ENCODE results near the gene STAMBPL1. TPM values are rescaled to one million over a fixed set of nuclear protein-coding genes. Genes with fewer than 3 reads are reported as not detected.
A peak's percentile ranks its signal among the peaks of the same experiment; 100 is the strongest.

The STAMBPL1 gene
- polyA plus RNA-seq, 6 donors from 2014 or later: 3.4 to 7.6 (median 5.0) TPM

- no peaks in the 10 kb centered on the region for H3K27me3 Mint-ChIP-seq
- no peak overlapping the region for H3K27ac Mint-ChIP-seq
- H3K4me1 Mint-ChIP-seq: no peaks in the 10 kb centered on the region
- ATAC-seq (ENCODE audit: low read depth in 2 of 2) (no peak), DNase-seq (no peak)
- H3K36me3 Mint-ChIP-seq: no peaks in the 10 kb centered on the region
- H3K4me3 Mint-ChIP-seq: no peak overlapping the region
- no peaks in the 10 kb centered on the region for H3K9me3 Mint-ChIP-seq
Measured at GRCh38 chr10:88962336-88962735, 82.3 kb downstream of the STAMBPL1 start.

GRCh38 chr10:88963318-88963717 lies 83.3 kb downstream of the STAMBPL1 start:
- Mint-ChIP-seq H3K9me3 (no peaks in the 10 kb centered on the region), H3K4me3 (no peak overlapping the region), H3K4me1 (no peaks in the 10 kb centered on the region), H3K36me3 (no peaks in the 10 kb centered on the region), H3K27me3 (no peaks in the 10 kb centered on the region), H3K27ac (no peak overlapping the region)
- ATAC-seq (ENCODE audit: low read depth in 2 of 2) (no peak), DNase-seq (no peak)

GRCh38 chr10:88964360-88964759 lies 84.3 kb downstream of the STAMBPL1 start:
- no peak for DNase-seq
- H3K27ac Mint-ChIP-seq: no peak overlapping the region
- ATAC-seq (ENCODE audit: low read depth in 2 of 2): no peak
- no peaks in the 10 kb centered on the region for H3K9me3 Mint-ChIP-seq
- no peaks in the 10 kb centered on the region for H3K27me3 Mint-ChIP-seq
- no peak overlapping the region for H3K4me3 Mint-ChIP-seq
- H3K36me3 Mint-ChIP-seq: no peaks in the 10 kb centered on the region
- no peaks in the 10 kb centered on the region for H3K4me1 Mint-ChIP-seq

DNA sequence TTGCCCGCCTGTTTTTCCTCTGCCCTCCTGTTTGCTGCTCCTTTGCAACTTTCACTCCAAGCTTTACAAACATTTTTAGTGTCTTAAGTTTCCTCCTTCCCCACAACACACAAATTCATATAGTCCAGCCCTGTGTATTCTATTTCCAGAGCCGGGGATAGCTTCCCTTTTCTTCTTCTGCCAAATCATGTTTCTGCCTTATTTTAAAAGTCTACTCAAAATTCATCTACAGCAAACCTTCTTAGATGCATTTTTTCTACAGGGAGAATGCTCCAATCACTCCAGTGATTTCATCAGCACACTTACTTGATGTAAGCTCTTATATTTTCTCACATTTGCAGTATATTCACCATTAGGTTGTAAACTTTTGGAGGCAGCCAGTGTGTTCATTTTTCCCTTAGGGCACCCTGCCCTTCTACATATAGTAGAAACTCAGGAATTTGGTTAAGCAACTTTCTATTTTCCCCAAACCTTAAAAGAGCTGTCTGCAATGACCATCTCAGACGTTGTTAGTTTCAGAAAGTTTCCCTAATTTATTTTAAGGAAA lies 84.9 kb downstream of the STAMBPL1 start:
- ATAC-seq (ENCODE audit: low read depth in 2 of 2): no peak
- no peak overlapping the region for H3K27ac Mint-ChIP-seq
- H3K27me3 Mint-ChIP-seq: no peaks in the 10 kb centered on the region
- DNase-seq: no peak
- H3K4me3 Mint-ChIP-seq: no peak overlapping the region
- H3K9me3 Mint-ChIP-seq: no peaks in the 10 kb centered on the region
- no peaks in the 10 kb centered on the region for H3K36me3 Mint-ChIP-seq
- no peaks in the 10 kb centered on the region for H3K4me1 Mint-ChIP-seq

DNA sequence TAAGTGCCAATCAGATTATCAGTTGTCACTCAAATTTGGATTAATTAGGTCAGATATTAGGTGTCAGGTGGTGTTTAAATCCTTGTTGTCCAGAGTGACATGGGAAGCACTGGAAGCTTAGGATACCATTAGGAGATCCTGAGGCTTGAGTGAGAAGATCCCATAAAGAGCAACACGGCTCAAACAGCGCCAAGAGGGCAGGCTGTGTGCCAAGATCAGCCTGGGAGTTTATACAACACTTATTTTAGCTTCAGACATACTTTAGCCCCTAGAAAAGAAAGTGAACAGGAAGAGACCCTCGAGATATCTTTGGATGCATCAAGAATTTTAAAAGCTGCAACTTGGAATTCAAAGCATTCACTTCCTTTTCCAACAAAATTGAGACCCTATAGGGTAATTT lies 86.8 kb downstream of the STAMBPL1 start:
- H3K9me3 Mint-ChIP-seq: no peaks in the 10 kb centered on the region
- no peak overlapping the region for H3K27ac Mint-ChIP-seq
- ATAC-seq (ENCODE audit: low read depth in 2 of 2): no peak
- no peaks in the 10 kb centered on the region for H3K27me3 Mint-ChIP-seq
- no peak for DNase-seq
- H3K4me3 Mint-ChIP-seq: no peak overlapping the region
- H3K4me1 Mint-ChIP-seq: no peaks in the 10 kb centered on the region
- no peaks in the 10 kb centered on the region for H3K36me3 Mint-ChIP-seq

- DNase-seq: no peak
- ATAC-seq (ENCODE audit: low read depth in 2 of 2): no peak
- Mint-ChIP-seq H3K36me3 (no peaks in the 10 kb centered on the region), H3K9me3 (no peaks in the 10 kb centered on the region), H3K4me3 (no peak overlapping the region), H3K4me1 (no peaks in the 10 kb centered on the region), H3K27me3 (no peaks in the 10 kb centered on the region), H3K27ac (no peak overlapping the region)
Measured at GRCh38 chr10:88968391-88968790, 88.3 kb downstream of the STAMBPL1 start.

DNA sequence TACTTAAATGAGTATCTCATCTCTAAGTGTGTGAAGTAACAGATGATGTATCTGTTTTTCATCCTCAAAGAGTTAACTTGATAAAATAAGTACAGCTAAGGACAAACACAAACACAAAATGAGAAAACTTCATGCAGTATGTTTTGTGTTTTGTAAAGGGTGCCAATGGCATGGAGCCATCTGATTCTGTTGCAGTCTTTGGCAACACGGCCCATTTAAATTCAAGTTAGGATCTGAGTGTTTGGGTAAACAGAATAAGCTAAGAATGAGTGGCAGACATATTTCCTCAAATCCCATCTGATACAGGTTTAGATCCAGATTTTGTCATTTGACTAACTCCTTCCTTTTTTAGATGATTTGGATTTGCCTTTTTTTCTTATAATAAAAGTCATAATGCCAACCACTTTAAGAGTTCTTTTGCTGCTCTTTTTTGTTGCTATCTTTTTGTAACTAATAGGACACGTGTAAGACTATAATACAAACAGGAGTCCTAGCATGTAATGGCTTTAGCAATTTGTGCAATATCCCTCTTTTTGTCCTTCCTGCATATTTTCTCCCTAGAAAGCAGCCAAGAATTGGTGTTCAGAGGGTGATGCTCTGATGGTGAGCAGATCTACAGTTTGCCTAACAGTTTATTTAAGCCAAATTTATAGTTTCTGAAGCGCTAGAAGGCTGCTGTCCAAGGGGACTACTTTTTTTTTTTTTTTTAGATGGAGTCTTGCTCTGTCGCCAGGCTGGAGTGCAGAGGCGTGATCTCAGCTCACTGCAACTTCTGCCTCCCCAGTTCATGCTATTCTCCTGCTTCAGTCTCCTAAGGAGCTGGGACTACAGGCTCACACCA lies 91.4 kb downstream of the STAMBPL1 start:
- DNase-seq (no peak), ATAC-seq (ENCODE audit: low read depth in 2 of 2) (no peak)
- Mint-ChIP-seq H3K36me3 (no peaks in the 10 kb centered on the region), H3K27me3 (no peaks in the 10 kb centered on the region), H3K4me3 (no peak overlapping the region), H3K27ac (peak overlapping the region in 2 of 6 donors; percentile 4 to 54), H3K9me3 (no peaks in the 10 kb centered on the region), H3K4me1 (peaks cover 5 to 13% (median 8%) of the 10 kb centered on the region in 3 donors)

Other genes with a start within 250 kb of the STAMBPL1 start
- gene LIPF, start 215.8 kb upstream of the STAMBPL1 start, polyA plus RNA-seq (ENCODE audit: low read depth in 6 of 6): not detected
- not detected for gene LIPK, start 174.0 kb upstream of the STAMBPL1 start, polyA plus RNA-seq (ENCODE audit: low read depth in 6 of 6)
- under 1 TPM in 2 of 6 donors, not detected in 4; 0.30 to 0.50 TPM for gene LIPN, start 120.2 kb upstream of the STAMBPL1 start, polyA plus RNA-seq (ENCODE audit: low read depth in 6 of 6)
- not detected for gene LIPM, start 77.5 kb upstream of the STAMBPL1 start, polyA plus RNA-seq (ENCODE audit: low read depth in 6 of 6)
- gene ANKRD22, start 28.4 kb upstream of the STAMBPL1 start, polyA plus RNA-seq (ENCODE audit: low read depth in 6 of 6): not detected
- 1 to 10 TPM in 1 of 6 donors, under 1 TPM in 3, not detected in 2; 0.44 to 1.4 (median 0.62) TPM for gene ACTA2, start 72.5 kb downstream of the STAMBPL1 start, polyA plus RNA-seq (ENCODE audit: low read depth in 6 of 6)
- 1 to 10 TPM in 3 of 6 donors, under 1 TPM in 3; 0.40 to 4.1 (median 0.88) TPM for gene FAS, start 110.6 kb downstream of the STAMBPL1 start, polyA plus RNA-seq (ENCODE audit: low read depth in 6 of 6)

Measured in naive B cell (primary cell).